K562 (cell line): ENCODE data around the gene SLC27A6. TPM values are rescaled to one million over a fixed set of nuclear protein-coding genes. Genes with fewer than 3 reads are reported as not detected.

Experiments
- ETS1 ChIP-seq: conservative IDR thresholded peaks from 2 replicates; pipeline ENCODE4 v1.6.1; 2011; ENCODE audit warnings: low read depth, mild to moderate bottlenecking, low read length; ENCODE audit not compliant: control insufficient read depth
- HNRNPL ChIP-seq: fragments of 200-400 bp; formaldehyde crosslinking; IDR thresholded peaks from 2 replicates; pipeline ENCODE4 v1.6.1; 2017; ENCODE audit warnings: low read depth, mild to moderate bottlenecking, low read length
- MGA ChIP-seq: fragments of 450-650 bp; IDR thresholded peaks from 2 replicates; pipeline ENCODE4 v1.6.1; 2016; ENCODE audit warnings: mild to moderate bottlenecking, moderate library complexity
- NCOA4 ChIP-seq: fragments of 450-650 bp; IDR thresholded peaks from 2 replicates; pipeline ENCODE4 v1.6.1; 2018; ENCODE audit warnings: mild to moderate bottlenecking; ENCODE audit not compliant: partially characterized antibody
- NCOR1 ChIP-seq: fragments of 450-650 bp; IDR thresholded peaks from 2 replicates; pipeline ENCODE4 v1.6.1; 2016; ENCODE audit warnings: mild to moderate bottlenecking, moderate library complexity
- NEUROD1 ChIP-seq: fragments of 150-350 bp; IDR thresholded peaks from 2 replicates; pipeline ENCODE4 v1.6.1; 2014; ENCODE audit warnings: borderline replicate concordance, low read length, low read depth; ENCODE audit not compliant: partially characterized antibody
- POLR2B ChIP-seq: fragments of 450-650 bp; IDR thresholded peaks from 2 replicates; pipeline ENCODE4 v1.6.1; 2018; ENCODE audit warnings: low read depth; ENCODE audit not compliant: partially characterized antibody
- STAT6 ChIP-seq: sonication (generic); formaldehyde crosslinking; IDR thresholded peaks from 2 replicates; pipeline ENCODE4 v1.8.1; 2023; ENCODE audit warnings: mild to moderate bottlenecking, missing genetic modification reagents
- TRIM28 ChIP-seq: fragments of 450-650 bp; IDR thresholded peaks from 2 replicates; pipeline ENCODE4 v1.6.1; 2017
- ZNF253 ChIP-seq: fragments of 250-450 bp; sonication (Bioruptor Pico); conservative IDR thresholded peaks from 2 replicates; pipeline ENCODE4 v1.6.1; 2021; ENCODE audit warnings: mild to moderate bottlenecking
- ZNF584 ChIP-seq: fragments of 200-800 bp; sonication (Bioruptor generic); IDR thresholded peaks from 2 replicates; pipeline ENCODE4 v1.6.1; 2016; ENCODE audit warnings: low read depth, mild to moderate bottlenecking, missing genetic modification characterization, missing compliant biosample characterization
- ZZZ3 ChIP-seq: fragments of 450-650 bp; IDR thresholded peaks from 2 replicates; pipeline ENCODE4 v1.6.1; 2016; ENCODE audit warnings: antibody characterized with exemption, mild to moderate bottlenecking, moderate library complexity
- polyA plus RNA-seq, 8 experiments: library from polyadenylated mRNA; depleted of rRNA in 4 of 8; stranded (reverse) in 5 of 8; unstranded in 3 of 8; fragments of >200 nt; fragmentation: Nextera tagmentation in 2 of 8; fragmentation: Illumina TruSeq in 1 of 8; extraction: Ambion mirVana in 2 of 8; extraction: Trizol in 1 of 8; gene quantifications; 2 replicates each; pipeline versions ENCODE4 v1.2.1 to v1.2.3, GENCODE V29; 2011 to 2014; ENCODE audit warnings: inconsistent platforms in 1 of 8, missing spikeins in 1 of 8
- total RNA-seq, 7 experiments: library from RNA; depleted of rRNA in 6 of 7; stranded (reverse); fragments of >200 nt in 6 of 7; fragmentation: Illumina TruSeq in 2 of 7; extraction: Trizol in 2 of 7; gene quantifications; 2 replicates each; pipeline versions ENCODE4 v1.2.1 to v1.2.3, GENCODE V29; 2011 to 2021; ENCODE audit warnings: low replicate concordance in 1 of 7

Gene SLC27A6
- total and polyA plus RNA-seq, 9 of the 15 experiments (the other 6 are each of a cell fraction or from before 2014, with no cell fraction given), result 0.56 to 1.9 (median 1.2) TPM

- TF ChIP-seq STAT6 (CRISPR knock-in tag) (no peak), NEUROD1 (no peak), NCOA4 (no peak), ZNF584 (CRISPR knock-in tag) (no peak), ETS1 (no peak), MGA (no peak), ZZZ3 (no peak), ZNF253 (CRISPR knock-in tag) (no peak), HNRNPL (no peak), NCOR1 (peak; percentile 18; the same call in 1 of the 2 replicates), POLR2B (no peak), TRIM28 (no peak)
Measured at GRCh38 chr5:129031886-129032683, 66.8 kb downstream of the SLC27A6 start (continued).
